ENCODE measurements around the gene PPP1R18. TPM values are rescaled to one million over a fixed set of nuclear protein-coding genes. Genes with fewer than 3 reads are reported as not detected.

PPP1R18 gene
- total and polyA plus RNA-seq, 9 of the 15 experiments (the other 6 are each of a cell fraction or from before 2014, with no cell fraction given) = 12.0 to 99.2 (median 42.6) TPM

- no peak; the same call in 1 of the 2 replicates for TF ChIP-seq ZBTB5 (IDR thresholded peaks at IDR 0.05)
- TF ChIP-seq ATF7 (IDR thresholded peaks at IDR 0.05) = peak; percentile 72
- TF ChIP-seq TAF15 (IDR thresholded peaks at IDR 0.05; ENCODE audit: low read depth, low read length) = no peak
- TF ChIP-seq MED1 (CRISPR knock-in tag; IDR thresholded peaks at IDR 0.05; ENCODE audit: borderline replicate concordance) = no peak
- peak; percentile 65; the same call in 1 of the 2 replicates for TF ChIP-seq SMAD4 (CRISPR knock-in tag; conservative IDR thresholded peaks at IDR 0.05)
- no peak for TF ChIP-seq FOXA1 (IDR thresholded peaks at IDR 0.05; ENCODE audit: borderline replicate concordance)
- peak; percentile 30 to 54; a peak in 1 of 4 replicates for TF ChIP-seq UBTF (IDR thresholded peaks at IDR 0.05; ENCODE audit: borderline replicate concordance in 1 of 2, low read depth in 2 of 2, low read length in 2 of 2)
- no peak for TF ChIP-seq CTCF (IDR thresholded peaks at IDR 0.05 in 2 of 3, conservative IDR thresholded peaks at IDR 0.05 in 1 of 3; ENCODE audit: insufficient read depth in 2 of 3, low read depth in 1 of 3, low read length in 3 of 3)
- no peak for TF ChIP-seq TCF15 (CRISPR knock-in tag; IDR thresholded peaks at IDR 0.05)
- TF ChIP-seq NCOR1 (IDR thresholded peaks at IDR 0.05) = no peak
- TF ChIP-seq KAT2B (IDR thresholded peaks at IDR 0.05; ENCODE audit: low read depth, low read length) = no peak
- TF ChIP-seq DIDO1 (tag; IDR thresholded peaks at IDR 0.05; ENCODE audit: low read depth) = no peak
- peak; percentile 27; the same call in 1 of the 2 replicates for TF ChIP-seq TEAD4 (IDR thresholded peaks at IDR 0.05; ENCODE audit: low read length)
- no peak for TF ChIP-seq TEAD4 (CRISPR knock-in tag; IDR thresholded peaks at IDR 0.05; ENCODE audit: borderline replicate concordance)
- TF ChIP-seq HDAC1 (IDR thresholded peaks at IDR 0.05) = peak in 1 of 2 experiments; percentile 48; a peak in 2 of 4 replicates
- TF ChIP-seq NCOA1 (IDR thresholded peaks at IDR 0.05; ENCODE audit: low read depth) = peak; percentile 55
- TF ChIP-seq L3MBTL2 (IDR thresholded peaks at IDR 0.05) = peak; percentile 57
- TF ChIP-seq CBX5 (IDR thresholded peaks at IDR 0.05; ENCODE audit: borderline replicate concordance, low read depth) = 0 out of 2 replicates have a peak, but pooled peaks have one; percentile 16
- no peak for TF ChIP-seq CHD1 (IDR thresholded peaks at IDR 0.05; ENCODE audit: low read length)
Measured at GRCh38 chr6:30682143-30683117, 4.0 kb downstream of the PPP1R18 start (continued).
